HG02870 (cell line): ENCODE data around the gene TP53I11.

Experiments used
- ATAC-seq: cut with Tn5 transposase; IDR thresholded peaks from one replicate; pipeline ENCODE4 v1.9.1; 2021; ENCODE audit warnings: mild to moderate bottlenecking, moderate library complexity; ENCODE audit not compliant: unreplicated experiment

The TP53I11 gene

GRCh38 chr11:44950625-44951476 is at the start of gene TP53I11:
Gene TP53I11, minus strand, starts transcription at chr11:44950883. Its CDS starts 12,548 bp downstream, at chr11:44938335.
- no peak for ATAC-seq

- ATAC-seq: no peak
Measured at GRCh38 chr11:44999068-44999467, 48.4 kb upstream of the TP53I11 start.

- ATAC-seq: no peak
Measured at GRCh38 chr11:44998051-44998450, 47.4 kb upstream of the TP53I11 start.

- no peak for ATAC-seq
Measured at GRCh38 chr11:44997566-44997965, 46.9 kb upstream of the TP53I11 start.

GRCh38 chr11:44994753-44995152 is 44.1 kb upstream of the TP53I11 start:
- ATAC-seq: no peak

GRCh38 chr11:44993971-44994704 is 43.5 kb upstream of the TP53I11 start:
- ATAC-seq: no peak

GRCh38 chr11:44992774-44993173 is 42.1 kb upstream of the TP53I11 start:
- ATAC-seq: no peak

GRCh38 chr11:44992181-44992582 is 41.5 kb upstream of the TP53I11 start:
- no peak for ATAC-seq

GRCh38 chr11:44990665-44991064 is 40.0 kb upstream of the TP53I11 start:
- no peak for ATAC-seq

- ATAC-seq: no peak
Measured at GRCh38 chr11:44989831-44990566, 39.3 kb upstream of the TP53I11 start.

- no peak for ATAC-seq
Measured at GRCh38 chr11:44988981-44989635, 38.4 kb upstream of the TP53I11 start.

- no peak for ATAC-seq
Measured at GRCh38 chr11:44988111-44988510, 37.4 kb upstream of the TP53I11 start.

GRCh38 chr11:44987506-44987905 is 36.8 kb upstream of the TP53I11 start:
- ATAC-seq: no peak

- ATAC-seq: no peak
Measured at GRCh38 chr11:44986315-44986714, 35.6 kb upstream of the TP53I11 start.

GRCh38 chr11:44985721-44986120 is 35.0 kb upstream of the TP53I11 start:
- no peak for ATAC-seq

- no peak for ATAC-seq
Measured at GRCh38 chr11:44983786-44984185, 33.1 kb upstream of the TP53I11 start.

- ATAC-seq: no peak
Measured at GRCh38 chr11:44982496-44983062, 31.9 kb upstream of the TP53I11 start.

GRCh38 chr11:44980533-44981427 is 30.1 kb upstream of the TP53I11 start:
- ATAC-seq: no peak

- ATAC-seq: no peak
Measured at GRCh38 chr11:44979543-44980399, 29.1 kb upstream of the TP53I11 start.
